Astrocyte (in vitro differentiated cells and primary cell): ENCODE results near the gene MEAK7. TPM values are rescaled to one million over a fixed set of nuclear protein-coding genes. Genes with fewer than 3 reads are reported as not detected.
A peak's percentile ranks its signal among the peaks of the same experiment; 100 is the strongest.

ENCODE experiments used
- DNase-seq: peaks from one replicate; pipeline ENCODE4 v3.0.0-alpha.2; 2010; ENCODE audit warnings: low read depth
- FAIRE-seq: peaks from 2 replicates; lab custom pipeline; 2011; peaks lifted over from hg19 to GRCh38; lab: Jason Lieb, UNC
- H2AFZ ChIP-seq: 2 replicates; pipeline ENCODE4 v1.6.0; 2012; ENCODE audit warnings: low read depth, low read length, inconsistent platforms
- H3K27ac ChIP-seq: 2 replicates; pipeline ENCODE4 v1.5.1; 2011; ENCODE audit warnings: low read depth, low read length, inconsistent platforms
- H3K27me3 ChIP-seq: 2 replicates; pipeline ENCODE4 v1.6.0; 2011; ENCODE audit warnings: low read length, inconsistent platforms; ENCODE audit not compliant: insufficient read depth
- H3K36me3 ChIP-seq: 2 replicates; pipeline ENCODE4 v1.5.1; 2011; ENCODE audit warnings: low read length, inconsistent platforms; ENCODE audit not compliant: insufficient read depth
- H3K4me1 ChIP-seq: 2 replicates; pipeline ENCODE4 v1.5.1; 2011; ENCODE audit warnings: low read length, inconsistent platforms; ENCODE audit not compliant: insufficient read depth
- H3K4me2 ChIP-seq: 2 replicates; pipeline ENCODE4 v1.6.0; 2012; ENCODE audit warnings: low read length, inconsistent platforms
- H3K4me3 ChIP-seq: 2 replicates; pipeline ENCODE4 v1.5.1; 2011; ENCODE audit warnings: low read depth, mild to moderate bottlenecking, low read length, inconsistent platforms; ENCODE audit not compliant: insufficient read depth
- H3K79me2 ChIP-seq: 2 replicates; pipeline ENCODE4 v1.6.0; 2012; ENCODE audit warnings: mild to moderate bottlenecking, low read length, inconsistent platforms; ENCODE audit not compliant: insufficient read depth
- H3K9ac ChIP-seq: 2 replicates; pipeline ENCODE4 v1.6.0; 2012; ENCODE audit warnings: mild to moderate bottlenecking, low read length, inconsistent platforms
- H3K9me3 ChIP-seq: 2 replicates; pipeline ENCODE4 v1.5.1; 2012; ENCODE audit warnings: low read depth, mild to moderate bottlenecking, low read length, inconsistent platforms; ENCODE audit not compliant: insufficient read depth
- H4K20me1 ChIP-seq: 2 replicates; pipeline ENCODE4 v1.6.0; 2012; ENCODE audit warnings: low read length, inconsistent platforms; ENCODE audit not compliant: insufficient read depth
- H3K27ac Mint-ChIP-seq: one replicate; pipeline ENCODE4 v1.8.0; 2021; ENCODE audit warnings: mild to moderate bottlenecking, mixed read lengths; ENCODE audit not compliant: unreplicated experiment
- H3K27me3 Mint-ChIP-seq: one replicate; pipeline ENCODE4 v1.8.0; 2021; ENCODE audit warnings: low read depth, mixed read lengths; ENCODE audit not compliant: unreplicated experiment
- H3K36me3 Mint-ChIP-seq: one replicate; pipeline ENCODE4 v1.8.0; 2021; ENCODE audit warnings: low read depth, mixed read lengths; ENCODE audit not compliant: unreplicated experiment
- H3K4me1 Mint-ChIP-seq: one replicate; pipeline ENCODE4 v1.8.0; 2021; ENCODE audit warnings: low read depth, mixed read lengths; ENCODE audit not compliant: unreplicated experiment
- H3K4me3 Mint-ChIP-seq: one replicate; pipeline ENCODE4 v1.8.0; 2021; ENCODE audit warnings: mild to moderate bottlenecking, moderate library complexity, mixed read lengths; ENCODE audit not compliant: unreplicated experiment
- H3K9me3 Mint-ChIP-seq: one replicate; pipeline ENCODE4 v1.8.0; 2021; ENCODE audit warnings: mild to moderate bottlenecking, mixed read lengths; ENCODE audit not compliant: unreplicated experiment
- EZH2 ChIP-seq: IDR thresholded peaks from 2 replicates; pipeline ENCODE4 v1.6.1; 2012; ENCODE audit warnings: mild to moderate bottlenecking, low read length, inconsistent platforms; ENCODE audit not compliant: insufficient read depth
- total RNA-seq: library from RNA; stranded (reverse); gene quantifications from 2 replicates; pipeline ENCODE4 v1.2.1, GENCODE V29; 2021
- TF ChIP-seq, protein P1 (sequence below): IDR thresholded peaks from 2 replicates; pipeline ENCODE4 v1.5.1; 2011; ENCODE audit warnings: low read depth, mild to moderate bottlenecking, inconsistent platforms, low read length, moderate library complexity; ENCODE audit not compliant: insufficient read depth

Gene MEAK7
- total RNA-seq, 1 donor from 2014 or later: 41.3 TPM

GRCh38 chr16:84544031-84544773 is 39.7 kb upstream of the MEAK7 start:
- no peaks in the 10 kb centered on the region for H3K36me3 ChIP-seq
- H3K79me2 ChIP-seq: no peaks in the 10 kb centered on the region
- H4K20me1 ChIP-seq: no peaks in the 10 kb centered on the region
- Mint-ChIP-seq H3K9me3 (peaks cover 2% of the 10 kb centered on the region), H3K4me1 (peaks cover 20% of the 10 kb centered on the region), H3K27me3 (peaks cover 5% of the 10 kb centered on the region), H3K27ac (no peak overlapping the region), H3K36me3 (no peaks in the 10 kb centered on the region), H3K4me3 (no peak overlapping the region)
- FAIRE-seq (no peak), DNase-seq (no peak)
- H3K9ac ChIP-seq: no peak overlapping the region
- peak overlapping the region; percentile 2 for H3K4me2 ChIP-seq
- no peak overlapping the region for H3K27ac ChIP-seq
- H3K4me3 ChIP-seq: no peak overlapping the region
- peaks cover 25% of the 10 kb centered on the region for H3K4me1 ChIP-seq
- peaks cover 4% of the 10 kb centered on the region for H3K27me3 ChIP-seq
- H2AFZ ChIP-seq: no peak overlapping the region
- no peaks in the 10 kb centered on the region for H3K9me3 ChIP-seq
- TF ChIP-seq EZH2: no peak
- TF ChIP-seq, protein P1, sequence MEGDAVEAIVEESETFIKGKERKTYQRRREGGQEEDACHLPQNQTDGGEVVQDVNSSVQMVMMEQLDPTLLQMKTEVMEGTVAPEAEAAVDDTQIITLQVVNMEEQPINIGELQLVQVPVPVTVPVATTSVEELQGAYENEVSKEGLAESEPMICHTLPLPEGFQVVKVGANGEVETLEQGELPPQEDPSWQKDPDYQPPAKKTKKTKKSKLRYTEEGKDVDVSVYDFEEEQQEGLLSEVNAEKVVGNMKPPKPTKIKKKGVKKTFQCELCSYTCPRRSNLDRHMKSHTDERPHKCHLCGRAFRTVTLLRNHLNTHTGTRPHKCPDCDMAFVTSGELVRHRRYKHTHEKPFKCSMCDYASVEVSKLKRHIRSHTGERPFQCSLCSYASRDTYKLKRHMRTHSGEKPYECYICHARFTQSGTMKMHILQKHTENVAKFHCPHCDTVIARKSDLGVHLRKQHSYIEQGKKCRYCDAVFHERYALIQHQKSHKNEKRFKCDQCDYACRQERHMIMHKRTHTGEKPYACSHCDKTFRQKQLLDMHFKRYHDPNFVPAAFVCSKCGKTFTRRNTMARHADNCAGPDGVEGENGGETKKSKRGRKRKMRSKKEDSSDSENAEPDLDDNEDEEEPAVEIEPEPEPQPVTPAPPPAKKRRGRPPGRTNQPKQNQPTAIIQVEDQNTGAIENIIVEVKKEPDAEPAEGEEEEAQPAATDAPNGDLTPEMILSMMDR: no peak

DNA sequence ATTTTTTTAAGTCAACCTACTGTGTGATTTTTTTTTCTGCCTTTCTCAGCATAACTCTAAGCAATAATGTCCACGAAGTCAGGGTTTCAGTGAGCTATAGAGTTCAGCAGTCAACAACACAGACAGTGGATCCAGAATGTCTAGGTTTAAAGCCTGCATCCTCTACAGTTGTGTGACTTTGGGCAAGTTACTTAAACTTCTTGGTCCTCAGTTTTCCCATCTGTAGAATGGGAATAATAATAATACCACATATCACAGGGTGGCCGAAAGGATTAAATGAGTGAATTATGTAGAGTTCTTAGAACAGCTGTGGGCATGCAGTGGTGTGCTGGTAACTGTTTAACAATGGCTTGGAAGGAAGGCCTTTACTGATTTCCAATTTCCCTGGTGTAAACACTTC is 38.8 kb upstream of the MEAK7 start:
- H3K27ac Mint-ChIP-seq: no peak overlapping the region
- Histone ChIP-seq H3K79me2 (no peaks in the 10 kb centered on the region), H2AFZ (no peak overlapping the region), H3K9me3 (no peaks in the 10 kb centered on the region), H3K4me1 (peaks cover 26% of the 10 kb centered on the region), H3K4me3 (no peak overlapping the region), H3K36me3 (no peaks in the 10 kb centered on the region), H3K9ac (no peak overlapping the region), H3K27me3 (peaks cover 4% of the 10 kb centered on the region), H3K27ac (no peak overlapping the region), H3K4me2 (no peak overlapping the region), H4K20me1 (no peaks in the 10 kb centered on the region)
- no peaks in the 10 kb centered on the region for H3K36me3 Mint-ChIP-seq
- TF ChIP-seq, protein P1: no peak
- no peak for TF ChIP-seq EZH2
- no peak overlapping the region for H3K4me3 Mint-ChIP-seq
- H3K9me3 Mint-ChIP-seq: peaks cover 2% of the 10 kb centered on the region
- DNase-seq: no peak
- H3K27me3 Mint-ChIP-seq: peaks cover 5% of the 10 kb centered on the region
- FAIRE-seq: no peak
- peaks cover 16% of the 10 kb centered on the region for H3K4me1 Mint-ChIP-seq

DNA sequence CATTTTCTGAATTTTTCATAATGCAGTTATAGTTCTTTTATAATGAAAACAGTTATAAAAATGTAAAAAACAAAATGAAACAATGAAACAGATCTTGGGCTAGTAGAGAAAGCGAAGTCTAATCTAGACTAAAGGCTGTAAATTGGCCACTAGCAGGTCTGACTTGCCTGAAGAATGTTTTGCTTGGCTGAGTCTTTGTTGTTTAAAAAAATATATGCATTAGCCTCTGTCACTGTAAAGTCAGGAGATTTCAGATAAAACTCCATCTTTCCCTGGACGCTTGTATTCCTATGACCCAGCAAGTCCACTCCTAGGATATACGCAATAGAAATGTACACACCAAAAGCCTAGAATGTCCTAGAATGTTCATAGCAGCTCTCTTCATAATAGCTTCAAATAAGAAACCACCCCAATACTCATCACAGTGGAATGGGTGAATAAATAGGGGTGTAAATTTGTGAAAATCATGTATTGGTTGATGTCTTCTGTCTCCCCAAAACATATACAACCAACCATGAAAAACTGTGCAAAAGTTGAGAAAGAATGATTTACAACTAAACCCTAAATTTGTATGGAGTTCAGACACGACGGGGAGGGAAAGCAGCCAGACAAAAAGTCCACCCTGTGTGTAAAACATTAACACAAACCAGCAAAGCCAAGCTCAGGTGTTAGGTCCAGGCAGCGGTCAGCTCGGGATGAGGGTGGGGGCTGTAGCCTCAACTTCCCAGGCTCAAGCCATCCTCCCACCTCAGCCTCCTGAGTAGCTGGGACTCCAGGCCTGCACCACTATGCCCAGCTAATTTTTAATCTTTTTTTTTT is 37.7 kb upstream of the MEAK7 start:
- Mint-ChIP-seq H3K27ac (no peak overlapping the region), H3K36me3 (no peaks in the 10 kb centered on the region), H3K4me3 (no peak overlapping the region), H3K4me1 (peaks cover 13% of the 10 kb centered on the region), H3K9me3 (peaks cover 2% of the 10 kb centered on the region), H3K27me3 (peaks cover 5% of the 10 kb centered on the region)
- no peak overlapping the region for H2AFZ ChIP-seq
- H3K9me3 ChIP-seq: no peaks in the 10 kb centered on the region
- TF ChIP-seq, protein P1: no peak
- no peak for TF ChIP-seq EZH2
- peak overlapping the region; percentile 4 for H3K27ac ChIP-seq
- H4K20me1 ChIP-seq: no peaks in the 10 kb centered on the region
- peaks cover 4% of the 10 kb centered on the region for H3K27me3 ChIP-seq
- FAIRE-seq (no peak), DNase-seq (peak; percentile 69)
- no peaks in the 10 kb centered on the region for H3K79me2 ChIP-seq
- H3K9ac ChIP-seq: no peak overlapping the region
- H3K36me3 ChIP-seq: no peaks in the 10 kb centered on the region
- peak overlapping the region; percentile 42 for H3K4me2 ChIP-seq
- H3K4me1 ChIP-seq: peaks cover 33% of the 10 kb centered on the region
- H3K4me3 ChIP-seq: no peak overlapping the region
